Skeletal muscle tissue (tissue), 4 donors: ENCODE results near the gene RCL1. TPM values are rescaled to one million over a fixed set of nuclear protein-coding genes. Genes with fewer than 3 reads are reported as not detected.
"Not testable (repeated sequence)": the region's sequence is repeated elsewhere in the genome, so short reads cannot be mapped to it uniquely, and the experiment has no call there.

Experiments
- H3K27ac ChIP-seq: one replicate; pipeline ENCODE4 v1.7.0; 2013; ENCODE audit warnings: mild to moderate bottlenecking, low read depth, low read length, inconsistent platforms
- H3K27me3 ChIP-seq, 3 donors: one replicate each; pipeline ENCODE4 v1.7.0; 2013; ENCODE audit warnings: low read length in 3 of 3; ENCODE audit not compliant: control insufficient read depth in 3 of 3, insufficient read depth in 3 of 3
- H3K36me3 ChIP-seq, 3 donors: one replicate each; pipeline ENCODE4 v1.7.0; 2013; ENCODE audit warnings: low read length in 3 of 3; ENCODE audit not compliant: control insufficient read depth in 3 of 3, insufficient read depth in 3 of 3
- H3K4me1 ChIP-seq, 3 donors: one replicate each; pipeline ENCODE4 v1.7.0; 2013; ENCODE audit warnings: low read length in 3 of 3, mild to moderate bottlenecking in 3 of 3; ENCODE audit not compliant: control insufficient read depth in 3 of 3, insufficient read depth in 3 of 3
- H3K4me3 ChIP-seq, 3 donors: one replicate each; pipeline ENCODE4 v1.7.0; 2013; ENCODE audit warnings: low read length in 3 of 3
- H3K9ac ChIP-seq, 3 donors: one replicate each; pipeline ENCODE4 v1.7.0; 2013; ENCODE audit warnings: low read length in 3 of 3, mild to moderate bottlenecking in 3 of 3, moderate library complexity in 2 of 3, low read depth in 1 of 3
- H3K9me3 ChIP-seq, 3 donors: one replicate each; pipeline ENCODE4 v1.7.0; 2013; ENCODE audit warnings: low read length in 3 of 3; ENCODE audit not compliant: control insufficient read depth in 3 of 3
- total RNA-seq: library from RNA; depleted of rRNA; stranded (reverse); fragments of >200 nt; gene quantifications from one replicate; pipeline ENCODE4 v1.2.3, GENCODE V29; 2014
- donor health status: Osteomylitis.

The RCL1 gene
- total RNA-seq, 1 donor from 2014 or later = 33.9 TPM

DNA sequence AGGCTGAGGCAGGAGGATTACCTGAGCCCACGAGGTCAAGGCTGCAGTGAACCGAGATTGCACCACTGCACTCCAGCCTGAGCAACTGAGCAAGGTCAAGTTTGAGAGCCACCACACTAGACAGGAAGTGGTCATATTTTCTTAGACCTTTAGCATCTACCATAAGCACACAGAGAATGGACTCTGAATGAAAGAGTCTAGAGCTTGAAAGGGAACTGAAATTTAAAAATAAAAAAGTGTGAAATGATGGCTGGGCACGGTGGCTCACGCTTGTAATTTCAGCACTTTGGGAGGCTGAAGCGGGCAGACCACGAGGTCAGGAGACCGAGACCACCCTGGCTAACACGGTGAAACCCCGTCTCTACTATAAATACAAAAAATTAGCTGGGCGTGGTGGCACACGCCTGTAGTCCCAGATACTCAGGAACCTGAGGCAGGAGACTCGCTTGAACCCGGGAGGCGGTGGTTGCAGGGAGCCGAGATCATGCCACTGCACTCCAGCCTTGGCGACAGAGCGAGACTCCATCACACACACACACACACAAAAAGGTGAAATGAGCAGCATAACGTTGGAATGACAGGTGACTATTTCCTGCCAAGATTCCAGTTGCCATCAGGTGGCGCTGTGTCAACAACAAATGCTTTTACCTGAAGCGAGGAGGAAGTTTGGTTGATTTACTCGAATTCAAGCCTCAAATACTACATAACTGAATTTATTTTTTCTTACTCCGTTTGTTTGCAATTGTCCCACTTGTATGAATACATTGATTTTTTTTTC, 30.4 kb upstream of the RCL1 start:
- peak overlapping the region; percentile 33 to 50 (median 38) for H3K4me3 ChIP-seq
- no peaks in the 10 kb centered on the region for H3K36me3 ChIP-seq
- peaks cover 7 to 17% (median 10%) of the 10 kb centered on the region in 3 donors for H3K4me1 ChIP-seq
- peak overlapping the region in 2 of 3 donors; percentile 57 to 74 for H3K9ac ChIP-seq
- H3K27me3 ChIP-seq = no peaks in the 10 kb centered on the region
- no peaks in the 10 kb centered on the region for H3K9me3 ChIP-seq
- peak overlapping the region; percentile 73 for H3K27ac ChIP-seq

DNA sequence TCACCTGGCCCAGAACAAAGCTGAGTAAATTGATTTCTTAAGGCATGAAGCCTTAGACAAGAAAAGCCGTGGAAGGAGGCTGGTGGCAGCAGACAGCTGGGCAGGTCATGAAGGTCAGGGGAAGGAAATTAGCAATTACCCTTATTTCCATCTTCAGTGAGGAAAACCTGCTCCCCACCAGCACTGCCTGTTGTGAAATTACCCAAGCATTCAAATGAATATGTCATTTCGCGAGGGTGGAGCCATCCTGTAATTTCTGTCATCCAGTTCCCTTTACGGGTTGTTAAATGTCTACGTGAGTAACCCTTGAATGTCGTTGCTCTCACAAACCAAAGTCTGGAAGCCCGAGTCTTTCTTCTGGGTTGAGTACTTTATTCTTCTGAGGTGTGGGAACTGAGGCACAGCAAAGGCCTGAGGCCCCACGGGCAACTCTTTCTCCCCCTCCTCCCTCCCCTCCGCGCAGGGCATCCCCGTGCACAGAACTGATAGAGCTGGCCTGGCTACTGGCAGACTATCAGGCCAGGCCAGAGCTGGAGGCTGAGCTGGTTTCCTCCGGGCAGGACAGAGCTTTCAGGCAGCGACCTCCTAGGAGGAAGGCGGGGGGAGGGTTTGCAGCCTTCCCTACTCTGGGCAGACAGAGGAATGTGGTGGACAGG, 29.7 kb upstream of the RCL1 start:
- H3K4me3 ChIP-seq = peak overlapping the region; percentile 33 to 50 (median 38)
- peaks cover 7 to 17% (median 10%) of the 10 kb centered on the region in 3 donors for H3K4me1 ChIP-seq
- H3K27me3 ChIP-seq = no peaks in the 10 kb centered on the region
- H3K9ac ChIP-seq = peak overlapping the region; percentile 46 to 74 (median 57)
- H3K9me3 ChIP-seq = peaks cover 0 to under 1% (median 0%) of the 10 kb centered on the region in 3 donors
- peak overlapping the region; percentile 73 for H3K27ac ChIP-seq
- no peaks in the 10 kb centered on the region for H3K36me3 ChIP-seq

DNA sequence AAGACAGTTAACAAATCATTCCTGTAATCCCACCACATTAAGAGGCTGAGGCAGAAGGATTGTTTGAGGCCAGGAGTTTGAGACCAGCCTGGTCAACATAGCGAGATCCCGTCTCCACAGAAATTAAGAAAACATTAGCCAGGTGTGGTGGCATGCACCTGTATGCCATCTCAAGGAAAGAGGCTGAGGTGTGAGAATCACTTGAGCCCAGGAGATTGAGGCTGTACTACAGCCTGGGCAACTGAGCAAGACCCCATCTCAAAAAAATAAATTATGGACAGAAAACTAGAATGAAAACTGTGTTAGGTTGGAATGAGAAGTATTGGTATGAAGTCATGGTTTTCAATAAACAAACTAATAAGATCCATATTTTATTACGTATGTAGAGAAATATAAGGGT, 28.7 kb upstream of the RCL1 start:
- Histone ChIP-seq H3K9ac (no peak overlapping the region), H3K27ac (no peak overlapping the region), H3K9me3 (peaks cover 0 to 2% (median 0%) of the 10 kb centered on the region in 3 donors), H3K4me3 (no peak overlapping the region), H3K4me1 (peaks cover 7 to 17% (median 10%) of the 10 kb centered on the region in 3 donors), H3K36me3 (no peaks in the 10 kb centered on the region), H3K27me3 (no peaks in the 10 kb centered on the region)

DNA sequence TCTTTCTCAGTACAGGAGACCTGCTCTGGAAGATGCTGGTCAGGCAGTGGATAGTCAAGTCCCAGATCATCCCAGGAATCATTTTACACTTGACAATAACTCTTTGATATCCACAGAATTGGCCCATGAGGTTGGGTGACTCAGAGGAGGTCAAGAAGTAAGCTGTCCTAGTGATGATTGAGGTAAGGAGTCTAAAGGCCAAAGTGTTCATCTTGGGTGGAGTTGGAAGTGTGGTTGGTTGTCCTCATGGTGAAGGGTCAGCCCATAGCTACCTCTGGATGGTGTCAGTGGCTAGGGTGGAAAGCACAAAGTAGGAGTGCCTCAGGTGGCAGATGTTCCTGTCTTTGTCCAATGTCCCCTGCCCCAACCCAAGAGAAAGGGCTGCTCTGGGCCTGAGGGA, 24.1 kb upstream of the RCL1 start:
- Histone ChIP-seq H3K27ac (no peak overlapping the region), H3K36me3 (no peaks in the 10 kb centered on the region), H3K4me3 (no peak overlapping the region), H3K4me1 (peaks cover 0 to under 1% (median 0%) of the 10 kb centered on the region in 3 donors), H3K27me3 (no peaks in the 10 kb centered on the region), H3K9me3 (peaks cover 0 to 2% (median 0%) of the 10 kb centered on the region in 3 donors), H3K9ac (no peak overlapping the region)

DNA sequence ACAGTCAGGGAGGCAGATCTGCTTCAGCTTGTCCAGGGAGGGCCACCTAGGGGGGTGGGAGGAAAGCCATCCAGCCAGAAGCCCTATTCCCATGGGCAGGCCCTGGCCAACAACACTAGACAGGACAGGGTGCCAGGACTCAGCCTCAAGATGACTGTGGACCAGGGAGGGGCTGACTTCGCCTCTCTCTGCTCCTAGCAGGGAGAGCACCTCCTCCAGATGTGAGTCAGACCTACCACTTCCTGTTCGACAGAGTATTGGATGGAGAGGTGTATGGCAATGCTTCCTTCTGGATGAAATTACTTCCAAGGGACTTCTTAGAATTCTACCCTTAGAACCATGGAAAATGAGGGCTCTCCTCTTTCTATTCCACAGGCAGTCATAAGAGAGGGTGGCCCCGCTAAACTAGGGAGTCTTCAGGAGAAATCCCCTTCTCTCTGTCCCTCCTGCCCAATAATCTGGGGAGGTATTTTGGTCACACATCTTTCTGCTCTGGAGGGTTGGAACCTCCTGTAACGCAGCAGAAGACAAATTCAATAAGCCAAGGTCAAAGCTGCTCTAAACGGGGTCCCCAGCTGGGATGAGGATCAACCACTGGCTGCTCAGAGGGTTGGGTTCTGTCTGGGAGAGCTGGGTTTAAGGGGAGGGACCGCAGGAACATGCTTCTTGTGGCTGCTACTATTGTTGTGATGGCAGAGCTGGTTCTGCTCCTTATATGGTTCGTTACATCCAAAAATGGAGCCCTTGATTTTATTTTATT, 23.2 kb upstream of the RCL1 start:
- H3K4me1 ChIP-seq = peaks cover 0 to 4% (median 0%) of the 10 kb centered on the region in 3 donors
- H3K4me3 ChIP-seq = no peak overlapping the region
- peaks cover 0 to 2% (median 0%) of the 10 kb centered on the region in 3 donors for H3K9me3 ChIP-seq
- no peaks in the 10 kb centered on the region for H3K36me3 ChIP-seq
- no peak overlapping the region for H3K27ac ChIP-seq
- no peaks in the 10 kb centered on the region for H3K27me3 ChIP-seq
- H3K9ac ChIP-seq = no peak overlapping the region

DNA sequence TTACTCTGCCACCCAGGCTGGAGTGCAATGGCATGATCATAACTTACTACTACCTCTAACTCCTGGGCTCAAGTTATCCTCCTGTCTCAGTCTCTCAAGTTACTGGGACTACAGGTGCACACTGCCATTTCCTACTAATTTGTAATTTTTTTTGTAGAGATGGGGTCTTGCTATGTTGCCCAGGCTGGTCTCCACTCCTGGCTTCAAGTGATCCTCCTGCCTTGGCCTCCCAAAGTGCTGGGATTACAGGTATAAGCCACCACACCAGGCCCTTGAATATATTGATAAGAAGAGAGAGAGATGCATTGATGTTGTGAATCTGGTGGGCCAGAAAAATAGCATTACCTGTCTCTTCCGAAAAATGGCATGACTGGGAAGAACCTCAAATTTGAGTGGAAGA, 21.0 kb upstream of the RCL1 start:
- no peaks in the 10 kb centered on the region for H3K36me3 ChIP-seq
- H3K9ac ChIP-seq = no peak overlapping the region
- H3K4me3 ChIP-seq = no peak overlapping the region
- H3K9me3 ChIP-seq = peaks cover 0 to 2% (median 0%) of the 10 kb centered on the region in 3 donors
- H3K27me3 ChIP-seq = no peaks in the 10 kb centered on the region
- H3K27ac ChIP-seq = no peak overlapping the region
- H3K4me1 ChIP-seq = peaks cover 0 to 4% (median 0%) of the 10 kb centered on the region in 3 donors

DNA sequence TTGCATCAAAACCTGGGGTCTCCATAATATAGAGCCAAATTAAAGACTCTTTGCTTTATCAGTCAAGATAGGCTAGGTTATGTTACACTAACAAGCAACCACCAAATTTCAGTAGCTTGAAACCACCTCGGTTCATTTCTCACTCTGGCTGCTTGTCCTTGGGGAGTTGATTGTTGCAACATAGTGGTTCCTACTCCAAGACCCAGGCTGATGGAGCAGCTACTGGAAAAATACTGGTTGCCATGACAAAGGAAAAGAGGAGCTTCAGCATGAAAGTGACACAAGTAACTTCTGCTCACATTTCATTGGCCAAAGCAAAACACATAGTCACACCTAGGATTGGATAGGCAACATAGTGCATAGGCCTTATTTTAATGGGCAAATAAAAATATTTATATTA, 18.5 kb upstream of the RCL1 start:
- no peak overlapping the region for H3K27ac ChIP-seq
- no peaks in the 10 kb centered on the region for H3K36me3 ChIP-seq

DNA sequence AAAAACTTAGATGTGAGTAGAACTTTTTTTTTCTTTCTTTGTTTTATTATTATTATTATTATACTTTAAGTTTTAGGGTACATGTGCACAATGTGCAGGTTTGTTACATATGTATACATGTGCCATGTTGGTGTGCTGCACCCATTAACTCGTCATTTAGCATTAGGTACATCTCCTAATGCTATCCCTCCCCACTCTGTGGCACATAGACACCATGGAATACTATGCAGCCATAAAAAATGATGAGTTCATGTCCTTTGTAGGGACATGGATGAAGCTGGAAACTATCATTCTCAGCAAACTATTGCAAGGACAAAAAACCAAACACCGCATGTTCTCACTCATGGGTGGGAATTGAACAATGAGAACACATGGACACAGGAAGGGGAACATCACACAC, 17.8 kb upstream of the RCL1 start:
- not testable (repeated sequence) for H3K36me3 ChIP-seq, H3K4me3 ChIP-seq, H3K27me3 ChIP-seq, H3K27ac ChIP-seq, H3K9me3 ChIP-seq, H3K4me1 ChIP-seq, H3K9ac ChIP-seq

More for the DNA sequence above, 18.5 kb upstream of the RCL1 start:
- Histone ChIP-seq H3K4me3 (no peak overlapping the region), H3K4me1 (peaks cover 0 to 4% (median 0%) of the 10 kb centered on the region in 3 donors), H3K27me3 (no peaks in the 10 kb centered on the region), H3K9ac (no peak overlapping the region), H3K9me3 (no peaks in the 10 kb centered on the region)

DNA sequence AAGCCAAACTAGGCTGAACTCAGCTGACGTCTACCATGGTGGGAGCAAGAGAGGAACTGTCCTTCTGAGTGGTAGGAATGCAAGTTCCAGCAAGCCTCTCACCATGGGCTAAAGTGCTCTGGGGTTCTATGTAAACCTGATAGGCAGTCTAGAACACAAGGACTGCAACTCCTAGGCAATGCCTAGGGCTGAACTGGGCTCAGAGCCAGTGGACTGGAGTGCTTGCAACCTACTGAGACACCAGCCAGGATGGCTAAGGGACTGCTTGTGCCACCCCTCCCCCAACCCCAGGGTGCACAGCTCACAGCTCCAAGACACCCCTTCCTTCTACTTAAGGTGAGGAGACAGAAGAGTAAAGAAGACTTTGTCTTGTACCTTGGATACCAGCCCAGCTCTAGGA, 12.1 kb upstream of the RCL1 start:
- no peak overlapping the region for H3K9ac ChIP-seq
- no peaks in the 10 kb centered on the region for H3K27me3 ChIP-seq
- H3K36me3 ChIP-seq = no peaks in the 10 kb centered on the region
- H3K9me3 ChIP-seq = no peaks in the 10 kb centered on the region
- H3K4me3 ChIP-seq = no peak overlapping the region
- H3K4me1 ChIP-seq = no peaks in the 10 kb centered on the region
- no peak overlapping the region for H3K27ac ChIP-seq
